HepG2 (cell line): Measurements from ENCODE around the gene LGALS7B. TPM values are rescaled to one million over a fixed set of nuclear protein-coding genes. Genes with fewer than 3 reads are reported as not detected.
A peak's percentile ranks its signal among the peaks of the same experiment; 100 is the strongest.

Source experiments
- ATAC-seq: fragments of 200-7000 bp; cut with Tn5 transposase; 3 replicates; pipeline ENCODE4 v1.9.1; 2020; ENCODE audit warnings: mild to moderate bottlenecking, moderate library complexity
- BruUV-seq: library from RNA; stranded (reverse); fragments of 400-500 nt; replicated peaks from 2 replicates; lab custom pipeline; 2021; lab: Mats Ljungman, UMichigan
- CTCF ChIA-PET: fragments of 300-600 bp; formaldehyde crosslinking; extraction: SDS; loops from one replicate; lab custom pipeline; 2021; ENCODE audit warnings: low total read pairs, inconsistent platforms, low intra/inter-chr PET ratio; lab: Yijun Ruan, JAX
- POLR2A ChIA-PET: fragments of 350-600 bp; sonication (Branson Sonifier 250); formaldehyde crosslinking; loops from one replicate; lab custom pipeline; 2020; ENCODE audit warnings: antibody characterized with exemption, inconsistent platforms; lab: Yijun Ruan, JAX
- DNase-seq: peaks from one replicate; pipeline ENCODE4 v3.0.0-alpha.2; 2015; ENCODE audit warnings: low spot score
- FAIRE-seq: peaks from 3 replicates; lab custom pipeline; 2011; peaks lifted over from hg19 to GRCh38; lab: Jason Lieb, UNC
- H2AFZ ChIP-seq: one replicate; pipeline ENCODE4 v1.6.1; 2011; ENCODE audit warnings: low read length, inconsistent platforms
- H3K27ac ChIP-seq: fragments of 300-600 bp; 3 replicates; pipeline ENCODE4 v1.8.0; 2011; ENCODE audit warnings: mixed run types, mild to moderate bottlenecking, mixed read lengths, low read length, inconsistent platforms; ENCODE audit not compliant: insufficient read depth; ENCODE audit errors: extremely low read length
- H3K27me3 ChIP-seq, 2 experiments: fragments of 200-600 bp in 1 of 2; 2 replicates in 1 of 2; 3 replicates in 1 of 2; pipeline versions ENCODE4 v1.6.0 to v1.8.0; 2011; ENCODE audit warnings: low read length in 2 of 2, mild to moderate bottlenecking in 2 of 2, moderate library complexity in 2 of 2, inconsistent platforms in 1 of 2; ENCODE audit not compliant: insufficient read depth in 2 of 2, control insufficient read depth in 1 of 2
- H3K36me3 ChIP-seq, 2 experiments: fragments of 200-600 bp in 1 of 2; replicated peaks in 1 of 2; 2 replicates in 1 of 2; 3 replicates in 1 of 2; pipeline versions ENCODE4 v1.5.1 to v1.8.0; 2011; ENCODE audit warnings: low read length in 2 of 2, inconsistent platforms in 1 of 2; ENCODE audit not compliant: insufficient read depth in 2 of 2, control insufficient read depth in 1 of 2
- H3K4me1 ChIP-seq: 2 replicates; pipeline ENCODE4 v1.5.1; 2012; ENCODE audit warnings: low read length, inconsistent platforms; ENCODE audit not compliant: insufficient read depth
- H3K4me2 ChIP-seq: 2 replicates; pipeline ENCODE4 v1.6.0; 2011; ENCODE audit warnings: low read depth, low read length, inconsistent platforms
- H3K4me3 ChIP-seq, 3 experiments: fragments of 200-600 bp in 1 of 3; sonication (generic), shearing (Covaris generic) in 1 of 3; replicated peaks in 1 of 3; 2 replicates each; pipeline ENCODE4 v1.5.1; 2011 to 2016; ENCODE audit warnings: low read length in 3 of 3, inconsistent platforms in 2 of 3, low read depth in 2 of 3, mild to moderate bottlenecking in 2 of 3, control low read depth in 1 of 3, mixed read lengths in 1 of 3; ENCODE audit not compliant: insufficient read depth in 1 of 3
- H3K79me2 ChIP-seq: one replicate; pipeline ENCODE4 v1.6.1; 2011; ENCODE audit warnings: low read length, inconsistent platforms; ENCODE audit not compliant: insufficient read depth
- H3K9ac ChIP-seq: 2 replicates; pipeline ENCODE4 v1.6.0; 2011; ENCODE audit warnings: mild to moderate bottlenecking, low read depth, low read length, inconsistent platforms; ENCODE audit not compliant: insufficient read depth
- H3K9me3 ChIP-seq: 2 replicates; pipeline ENCODE4 v1.5.1; 2012; ENCODE audit warnings: mild to moderate bottlenecking, low read length
- H4K20me1 ChIP-seq: 2 replicates; pipeline ENCODE4 v1.6.0; 2011; ENCODE audit warnings: inconsistent platforms, mild to moderate bottlenecking, low read length, moderate library complexity; ENCODE audit not compliant: insufficient read depth
- FOXA3 ChIP-seq: IDR thresholded peaks from 2 replicates; pipeline ENCODE4 v1.6.1; 2016; ENCODE audit warnings: missing genetic modification reagents, missing compliant biosample characterization
- HDAC1 ChIP-seq: sonication (generic); formaldehyde crosslinking; IDR thresholded peaks from 2 replicates; pipeline ENCODE4 v1.5.1; 2020; ENCODE audit warnings: mild to moderate bottlenecking, missing genetic modification reagents
- NAIF1 ChIP-seq: sonication (generic); formaldehyde crosslinking; IDR thresholded peaks from 2 replicates; pipeline ENCODE4 v1.5.0; 2020; ENCODE audit warnings: mild to moderate bottlenecking, missing genetic modification reagents, borderline replicate concordance
- SAP130 ChIP-seq: IDR thresholded peaks from 2 replicates; pipeline ENCODE4 v1.6.1; 2016; ENCODE audit warnings: low read depth
- STAG1 ChIP-seq: sonication (generic); formaldehyde crosslinking; IDR thresholded peaks from 2 replicates; pipeline ENCODE4 v1.4.0; 2020; ENCODE audit warnings: missing genetic modification reagents
- ZIK1 ChIP-seq: sonication (generic); formaldehyde crosslinking; IDR thresholded peaks from 2 replicates; pipeline ENCODE4 v1.5.0; 2020; ENCODE audit warnings: mild to moderate bottlenecking, low read depth, missing genetic modification reagents, borderline replicate concordance
- ZMYM3 ChIP-seq: sonication (generic); formaldehyde crosslinking; IDR thresholded peaks from 2 replicates; pipeline ENCODE4 v1.5.1; 2020; ENCODE audit warnings: mild to moderate bottlenecking, missing genetic modification reagents
- ZNF431 ChIP-seq: sonication (generic); formaldehyde crosslinking; IDR thresholded peaks from 2 replicates; pipeline ENCODE4 v1.9.0; 2022; ENCODE audit warnings: missing genetic modification reagents, low read depth, mild to moderate bottlenecking, borderline replicate concordance
- WGBS: methylation state at CpG from one replicate; pipeline ENCODE4 v1.1.6; 2017; ENCODE audit warnings: low lambda C conversion rate; 5-methylcytosine and 5-hydroxymethylcytosine counted together
- in situ Hi-C: cut with HindIII; loops from 2 replicates; pipeline ENCODE4 v1.10.0; 2017; ENCODE audit warnings: low pct_unique_long_range_greater_than_20kb; ENCODE audit not compliant: extremely low pct_ligation_motif_present
- intact Hi-C: fragments of 100-400 bp; cut with micrococcal nuclease; formaldehyde crosslinking; loops from one replicate; pipeline ENCODE4 v1.10.0; 2022; ENCODE audit not compliant: unreplicated experiment
- polyA plus RNA-seq, 8 experiments: library from polyadenylated mRNA; depleted of rRNA in 3 of 8; stranded (reverse) in 7 of 8; unstranded in 1 of 8; fragments of >200 nt; fragmentation: Illumina TruSeq in 4 of 8; extraction: Trizol in 4 of 8; gene quantifications; 2 replicates each; pipeline versions ENCODE4 v1.2.1 to v1.2.3, GENCODE V29; 2011 to 2016; ENCODE audit warnings: low read depth in 4 of 8, missing spikeins in 1 of 8, mixed read lengths in 1 of 8; ENCODE audit not compliant: insufficient read depth in 1 of 8
- total RNA-seq, 5 experiments: library from RNA; depleted of rRNA; stranded (reverse); fragments of >200 nt; fragmentation: Illumina TruSeq; extraction: Trizol; gene quantifications; 2 replicates each; pipeline ENCODE4 v1.2.3, GENCODE V29; 2016; ENCODE audit warnings: low read depth in 1 of 5
- TF ChIP-seq, protein P1 (sequence below): conservative IDR thresholded peaks from 2 replicates; pipeline ENCODE4 v1.6.1; 2018; ENCODE audit warnings: missing genetic modification reagents
- TF ChIP-seq, protein P2 (sequence below): sonication (generic); formaldehyde crosslinking; IDR thresholded peaks from 2 replicates; pipeline ENCODE4 v1.4.0; 2020; ENCODE audit warnings: missing genetic modification reagents
- TF ChIP-seq, protein P3 (sequence below): sonication (generic); formaldehyde crosslinking; IDR thresholded peaks from 2 replicates; pipeline ENCODE4 v1.5.1; 2020; ENCODE audit warnings: mild to moderate bottlenecking, missing genetic modification reagents, moderate library complexity
- TF ChIP-seq, protein P4 (sequence below): sonication (generic); formaldehyde crosslinking; IDR thresholded peaks from 2 replicates; pipeline ENCODE4 v1.5.0; 2020; ENCODE audit warnings: mild to moderate bottlenecking, missing genetic modification reagents

Gene LGALS7B
- total and polyA plus RNA-seq, 2 of the 13 experiments (the other 11 are each of a cell fraction or from before 2014, with no cell fraction given): 1.7 to 2.1 TPM

DNA sequence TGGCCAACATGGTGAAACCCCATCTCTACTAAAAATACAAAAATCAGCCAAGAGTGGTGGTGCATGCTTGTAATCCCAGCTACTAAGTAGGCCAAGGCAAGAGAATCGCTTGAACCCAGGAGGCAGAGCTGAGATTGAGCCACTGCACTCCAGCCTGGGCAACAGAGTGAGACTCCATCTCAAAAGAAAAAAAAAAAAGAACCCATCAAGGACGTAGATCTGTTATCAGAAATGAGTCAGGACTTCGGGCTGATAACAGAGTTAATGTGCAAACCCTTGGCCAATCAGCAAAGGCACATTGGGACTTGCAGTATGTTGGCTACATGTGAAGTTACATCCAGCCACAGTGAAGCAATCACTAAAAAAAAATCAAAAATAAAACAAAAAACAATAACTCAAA, 4.8 kb upstream of the LGALS7B start (continued):
- TF ChIP-seq ZNF431 (0 out of 2 replicates have a peak, but pooled peaks have one; percentile 61), STAG1 (CRISPR knock-in tag) (no peak), SAP130 (peak; percentile 28; the same call in 1 of the 2 replicates), NAIF1 (peak; percentile 84; the same call in 1 of the 2 replicates), HDAC1 (CRISPR knock-in tag) (0 out of 2 replicates have a peak, but pooled peaks have one; percentile 16), ZMYM3 (peak; percentile 80)
- TF ChIP-seq, protein P1, sequence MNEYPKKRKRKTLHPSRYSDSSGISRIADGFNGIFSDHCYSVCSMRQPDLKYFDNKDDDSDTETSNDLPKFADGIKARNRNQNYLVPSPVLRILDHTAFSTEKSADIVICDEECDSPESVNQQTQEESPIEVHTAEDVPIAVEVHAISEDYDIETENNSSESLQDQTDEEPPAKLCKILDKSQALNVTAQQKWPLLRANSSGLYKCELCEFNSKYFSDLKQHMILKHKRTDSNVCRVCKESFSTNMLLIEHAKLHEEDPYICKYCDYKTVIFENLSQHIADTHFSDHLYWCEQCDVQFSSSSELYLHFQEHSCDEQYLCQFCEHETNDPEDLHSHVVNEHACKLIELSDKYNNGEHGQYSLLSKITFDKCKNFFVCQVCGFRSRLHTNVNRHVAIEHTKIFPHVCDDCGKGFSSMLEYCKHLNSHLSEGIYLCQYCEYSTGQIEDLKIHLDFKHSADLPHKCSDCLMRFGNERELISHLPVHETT (CRISPR knock-in tag): no peak

DNA sequence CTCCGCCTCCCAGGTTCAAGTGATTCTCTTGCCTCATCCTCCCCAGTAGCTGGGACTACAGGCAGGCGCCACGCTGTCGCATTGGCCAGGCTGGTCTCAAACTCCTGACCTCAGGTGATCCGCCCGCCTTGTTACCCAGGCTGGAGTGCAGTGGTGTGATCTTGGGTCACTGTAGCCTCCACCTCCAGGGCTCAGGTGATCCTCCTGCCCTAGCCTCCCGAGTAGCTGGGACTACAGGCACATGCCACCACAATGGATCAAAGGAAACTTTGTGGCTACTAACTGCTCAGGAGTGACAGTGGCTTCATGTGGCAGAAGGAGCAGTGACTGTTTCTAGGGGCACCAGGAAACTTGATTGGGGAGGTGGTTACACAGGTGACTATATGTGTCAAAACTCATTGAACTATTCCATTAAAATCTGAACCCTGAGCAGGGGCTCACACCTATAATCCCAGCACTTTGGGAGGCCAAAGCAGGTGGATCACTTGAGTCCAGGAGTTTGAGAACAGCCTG, 3.8 kb upstream of the LGALS7B start:
- Histone ChIP-seq H3K79me2 (no peaks in the 10 kb centered on the region), H3K27ac (no peak overlapping the region), H3K9me3 (no peaks in the 10 kb centered on the region), H3K9ac (no peak overlapping the region), H3K27me3 (no peaks in the 10 kb centered on the region; a peak in 1 of 5 replicates), H3K4me2 (no peak overlapping the region), H3K4me1 (peaks cover 49% of the 10 kb centered on the region), H2AFZ (no peak overlapping the region), H4K20me1 (no peaks in the 10 kb centered on the region), H3K36me3 (no peaks in the 10 kb centered on the region), H3K4me3 (no peak overlapping the region)
- FAIRE-seq: no peak
- BruUV-seq: no TSS peak
- CTCF ChIA-PET: no interaction called here
- no peak for DNase-seq
- TF ChIP-seq, protein P2, sequence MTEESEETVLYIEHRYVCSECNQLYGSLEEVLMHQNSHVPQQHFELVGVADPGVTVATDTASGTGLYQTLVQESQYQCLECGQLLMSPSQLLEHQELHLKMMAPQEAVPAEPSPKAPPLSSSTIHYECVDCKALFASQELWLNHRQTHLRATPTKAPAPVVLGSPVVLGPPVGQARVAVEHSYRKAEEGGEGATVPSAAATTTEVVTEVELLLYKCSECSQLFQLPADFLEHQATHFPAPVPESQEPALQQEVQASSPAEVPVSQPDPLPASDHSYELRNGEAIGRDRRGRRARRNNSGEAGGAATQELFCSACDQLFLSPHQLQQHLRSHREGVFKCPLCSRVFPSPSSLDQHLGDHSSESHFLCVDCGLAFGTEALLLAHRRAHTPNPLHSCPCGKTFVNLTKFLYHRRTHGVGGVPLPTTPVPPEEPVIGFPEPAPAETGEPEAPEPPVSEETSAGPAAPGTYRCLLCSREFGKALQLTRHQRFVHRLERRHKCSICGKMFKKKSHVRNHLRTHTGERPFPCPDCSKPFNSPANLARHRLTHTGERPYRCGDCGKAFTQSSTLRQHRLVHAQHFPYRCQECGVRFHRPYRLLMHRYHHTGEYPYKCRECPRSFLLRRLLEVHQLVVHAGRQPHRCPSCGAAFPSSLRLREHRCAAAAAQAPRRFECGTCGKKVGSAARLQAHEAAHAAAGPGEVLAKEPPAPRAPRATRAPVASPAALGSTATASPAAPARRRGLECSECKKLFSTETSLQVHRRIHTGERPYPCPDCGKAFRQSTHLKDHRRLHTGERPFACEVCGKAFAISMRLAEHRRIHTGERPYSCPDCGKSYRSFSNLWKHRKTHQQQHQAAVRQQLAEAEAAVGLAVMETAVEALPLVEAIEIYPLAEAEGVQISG (CRISPR knock-in tag): no peak
- TF ChIP-seq, protein P3, sequence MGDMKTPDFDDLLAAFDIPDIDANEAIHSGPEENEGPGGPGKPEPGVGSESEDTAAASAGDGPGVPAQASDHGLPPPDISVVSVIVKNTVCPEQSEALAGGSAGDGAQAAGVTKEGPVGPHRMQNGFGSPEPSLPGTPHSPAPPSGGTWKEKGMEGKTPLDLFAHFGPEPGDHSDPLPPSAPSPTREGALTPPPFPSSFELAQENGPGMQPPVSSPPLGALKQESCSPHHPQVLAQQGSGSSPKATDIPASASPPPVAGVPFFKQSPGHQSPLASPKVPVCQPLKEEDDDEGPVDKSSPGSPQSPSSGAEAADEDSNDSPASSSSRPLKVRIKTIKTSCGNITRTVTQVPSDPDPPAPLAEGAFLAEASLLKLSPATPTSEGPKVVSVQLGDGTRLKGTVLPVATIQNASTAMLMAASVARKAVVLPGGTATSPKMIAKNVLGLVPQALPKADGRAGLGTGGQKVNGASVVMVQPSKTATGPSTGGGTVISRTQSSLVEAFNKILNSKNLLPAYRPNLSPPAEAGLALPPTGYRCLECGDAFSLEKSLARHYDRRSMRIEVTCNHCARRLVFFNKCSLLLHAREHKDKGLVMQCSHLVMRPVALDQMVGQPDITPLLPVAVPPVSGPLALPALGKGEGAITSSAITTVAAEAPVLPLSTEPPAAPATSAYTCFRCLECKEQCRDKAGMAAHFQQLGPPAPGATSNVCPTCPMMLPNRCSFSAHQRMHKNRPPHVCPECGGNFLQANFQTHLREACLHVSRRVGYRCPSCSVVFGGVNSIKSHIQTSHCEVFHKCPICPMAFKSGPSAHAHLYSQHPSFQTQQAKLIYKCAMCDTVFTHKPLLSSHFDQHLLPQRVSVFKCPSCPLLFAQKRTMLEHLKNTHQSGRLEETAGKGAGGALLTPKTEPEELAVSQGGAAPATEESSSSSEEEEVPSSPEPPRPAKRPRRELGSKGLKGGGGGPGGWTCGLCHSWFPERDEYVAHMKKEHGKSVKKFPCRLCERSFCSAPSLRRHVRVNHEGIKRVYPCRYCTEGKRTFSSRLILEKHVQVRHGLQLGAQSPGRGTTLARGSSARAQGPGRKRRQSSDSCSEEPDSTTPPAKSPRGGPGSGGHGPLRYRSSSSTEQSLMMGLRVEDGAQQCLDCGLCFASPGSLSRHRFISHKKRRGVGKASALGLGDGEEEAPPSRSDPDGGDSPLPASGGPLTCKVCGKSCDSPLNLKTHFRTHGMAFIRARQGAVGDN (CRISPR knock-in tag): peak; percentile 49; the same call in 1 of the 2 replicates
- no peak for TF ChIP-seq FOXA3 (CRISPR knock-in tag)
- TF ChIP-seq ZIK1 (CRISPR knock-in tag): no peak
- TF ChIP-seq, protein P4, sequence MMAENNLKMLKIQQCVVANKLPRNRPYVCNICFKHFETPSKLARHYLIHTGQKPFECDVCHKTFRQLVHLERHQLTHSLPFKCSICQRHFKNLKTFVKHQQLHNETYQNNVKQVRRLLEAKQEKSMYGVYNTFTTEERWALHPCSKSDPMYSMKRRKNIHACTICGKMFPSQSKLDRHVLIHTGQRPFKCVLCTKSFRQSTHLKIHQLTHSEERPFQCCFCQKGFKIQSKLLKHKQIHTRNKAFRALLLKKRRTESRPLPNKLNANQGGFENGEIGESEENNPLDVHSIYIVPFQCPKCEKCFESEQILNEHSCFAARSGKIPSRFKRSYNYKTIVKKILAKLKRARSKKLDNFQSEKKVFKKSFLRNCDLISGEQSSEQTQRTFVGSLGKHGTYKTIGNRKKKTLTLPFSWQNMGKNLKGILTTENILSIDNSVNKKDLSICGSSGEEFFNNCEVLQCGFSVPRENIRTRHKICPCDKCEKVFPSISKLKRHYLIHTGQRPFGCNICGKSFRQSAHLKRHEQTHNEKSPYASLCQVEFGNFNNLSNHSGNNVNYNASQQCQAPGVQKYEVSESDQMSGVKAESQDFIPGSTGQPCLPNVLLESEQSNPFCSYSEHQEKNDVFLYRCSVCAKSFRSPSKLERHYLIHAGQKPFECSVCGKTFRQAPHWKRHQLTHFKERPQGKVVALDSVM (CRISPR knock-in tag): peak; percentile 95
- TF ChIP-seq ZMYM3: peak; percentile 77
- WGBS: 93% methylated on average over 5 of the region's 7 CpGs
- in situ Hi-C loops: no loop called here
- no peak for ATAC-seq
- POLR2A ChIA-PET: no interaction called here
- intact Hi-C loops: no loop called here
